HG02610 (cell line): ENCODE results near the gene SMARCC1.

ENCODE experiments used
- ATAC-seq: cut with Tn5 transposase; IDR thresholded peaks from one replicate; pipeline ENCODE4 v1.9.1; 2021; ENCODE audit warnings: mild to moderate bottlenecking, moderate library complexity; ENCODE audit not compliant: unreplicated experiment

The SMARCC1 gene

DNA sequence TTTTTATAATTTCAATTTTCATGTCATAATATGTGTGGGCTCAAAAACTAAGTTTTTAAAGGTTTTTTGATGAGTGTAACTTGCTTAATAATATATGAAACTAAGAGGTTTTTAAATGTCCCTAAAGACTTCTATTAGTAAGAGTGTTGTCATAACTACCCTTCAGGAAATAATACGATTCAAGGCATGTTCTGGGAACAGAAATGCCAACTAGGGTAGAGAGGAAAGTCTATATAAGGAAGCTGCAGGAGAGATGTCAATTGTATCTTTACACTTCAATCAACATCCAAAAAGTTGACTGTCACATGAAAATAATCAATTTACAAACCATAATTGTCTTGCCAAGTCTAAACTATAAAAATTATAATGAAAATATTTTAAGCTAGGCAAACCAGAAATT is 76.3 kb downstream of the SMARCC1 start:
- ATAC-seq: no peak

DNA sequence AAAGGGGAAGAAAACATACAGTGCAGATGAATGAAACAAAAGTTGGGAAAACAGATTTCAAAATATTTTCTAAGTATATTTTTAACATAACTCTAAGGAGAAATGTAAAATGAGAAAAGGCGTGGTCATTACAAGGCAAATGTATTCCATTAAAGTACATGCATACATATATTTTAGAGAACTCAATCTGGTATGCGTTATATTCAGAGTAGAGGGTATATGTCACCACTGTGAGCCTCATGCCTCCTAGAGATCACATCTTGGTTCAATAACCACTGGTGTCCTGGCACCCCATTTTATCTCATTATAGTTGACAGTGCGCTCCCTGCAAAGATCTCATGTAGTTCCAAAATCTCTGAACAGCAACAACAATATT is 77.5 kb downstream of the SMARCC1 start:
- ATAC-seq: no peak

- no peak for ATAC-seq
Observed at GRCh38 chr3:47701388-47701787, 80.3 kb downstream of the SMARCC1 start.

GRCh38 chr3:47692158-47692557 is 89.5 kb downstream of the SMARCC1 start:
- no peak for ATAC-seq

GRCh38 chr3:47688488-47688887 is 93.2 kb downstream of the SMARCC1 start:
- ATAC-seq: no peak

- ATAC-seq: no peak
Observed at GRCh38 chr3:47685037-47685436, 96.7 kb downstream of the SMARCC1 start.

GRCh38 chr3:47681016-47681415 is 100.7 kb downstream of the SMARCC1 start:
- ATAC-seq: no peak

- ATAC-seq: no peak
Observed at GRCh38 chr3:47678446-47679338, 103.0 kb downstream of the SMARCC1 start.

- ATAC-seq: no peak
Observed at GRCh38 chr3:47669026-47669749, 112.5 kb downstream of the SMARCC1 start.

DNA sequence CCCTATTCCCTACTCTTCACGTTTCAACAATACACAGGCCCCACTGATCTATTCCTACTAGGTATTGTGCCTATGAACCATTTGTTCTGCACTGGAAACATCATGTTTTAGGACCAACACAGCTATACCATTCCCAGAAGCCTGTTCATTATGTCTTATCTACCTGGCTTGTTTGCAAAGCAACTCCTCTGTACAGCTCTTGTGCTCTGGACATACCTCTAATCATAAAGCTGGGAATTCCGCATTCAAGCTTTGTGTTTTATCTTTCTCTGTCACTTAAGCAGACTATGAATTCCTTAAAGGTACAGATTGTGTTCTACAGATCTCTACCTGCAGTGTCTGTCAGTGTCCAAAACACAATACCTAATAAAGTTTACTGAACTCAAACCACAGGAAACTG is 115.6 kb downstream of the SMARCC1 start:
- no peak for ATAC-seq

- ATAC-seq: no peak
Observed at GRCh38 chr3:47664519-47664918, 117.2 kb downstream of the SMARCC1 start.

- ATAC-seq: no peak
Observed at GRCh38 chr3:47663630-47664240, 118.0 kb downstream of the SMARCC1 start.

DNA sequence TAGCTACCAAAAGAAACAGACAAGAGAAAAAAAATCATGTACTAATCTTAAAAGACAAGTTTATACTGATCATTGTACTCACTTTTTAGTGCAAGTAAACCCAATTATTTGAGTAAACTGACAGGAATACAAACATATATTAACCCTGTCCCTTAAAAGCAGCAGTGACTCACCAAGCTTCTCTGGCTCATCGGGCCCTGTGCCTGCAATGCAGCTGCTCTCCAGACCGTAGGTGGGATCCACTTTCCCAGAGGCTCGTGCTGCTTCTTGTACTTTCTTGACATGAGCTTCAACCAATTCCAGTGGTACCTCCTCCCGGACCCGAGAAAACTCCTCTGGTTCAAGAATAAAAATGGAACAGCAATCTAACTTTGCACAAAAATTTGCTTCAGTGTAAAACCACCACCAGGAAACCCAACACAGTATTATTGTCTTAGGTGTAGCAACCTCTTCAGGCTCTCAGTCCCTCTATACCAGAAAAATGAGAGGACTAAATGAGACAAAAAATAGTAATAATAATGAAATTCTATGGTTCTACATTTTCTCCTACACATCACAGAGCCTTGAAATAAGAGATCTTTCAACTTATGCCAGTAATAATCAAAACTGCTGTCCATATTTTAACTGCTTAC is 120.5 kb downstream of the SMARCC1 start:
- no peak for ATAC-seq

GRCh38 chr3:47658444-47658843 is 123.2 kb downstream of the SMARCC1 start:
- ATAC-seq: no peak

GRCh38 chr3:47652142-47652541 is 129.6 kb downstream of the SMARCC1 start:
- no peak for ATAC-seq

GRCh38 chr3:47650294-47650693 is 131.4 kb downstream of the SMARCC1 start:
- no peak for ATAC-seq

GRCh38 chr3:47647550-47647949 is 134.1 kb downstream of the SMARCC1 start:
- no peak for ATAC-seq

DNA sequence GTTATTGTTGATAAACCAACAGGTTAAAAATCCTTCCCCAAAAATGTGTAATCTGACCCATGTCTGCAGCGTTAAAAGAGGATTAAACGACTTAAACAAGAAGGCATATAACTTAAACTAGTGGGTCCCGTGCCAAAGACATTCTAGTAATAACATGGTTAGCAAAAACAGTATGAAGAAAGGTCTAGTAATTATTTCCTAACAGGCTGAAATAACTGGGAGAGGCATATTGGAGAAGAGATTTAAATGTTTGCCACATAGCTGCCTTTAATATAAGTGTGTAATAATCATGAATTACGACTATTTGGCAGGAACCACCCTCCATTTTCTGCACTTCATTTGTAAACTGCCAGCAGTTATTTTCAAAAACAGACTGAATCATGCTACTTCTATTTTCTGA is 135.3 kb downstream of the SMARCC1 start:
- no peak for ATAC-seq

DNA sequence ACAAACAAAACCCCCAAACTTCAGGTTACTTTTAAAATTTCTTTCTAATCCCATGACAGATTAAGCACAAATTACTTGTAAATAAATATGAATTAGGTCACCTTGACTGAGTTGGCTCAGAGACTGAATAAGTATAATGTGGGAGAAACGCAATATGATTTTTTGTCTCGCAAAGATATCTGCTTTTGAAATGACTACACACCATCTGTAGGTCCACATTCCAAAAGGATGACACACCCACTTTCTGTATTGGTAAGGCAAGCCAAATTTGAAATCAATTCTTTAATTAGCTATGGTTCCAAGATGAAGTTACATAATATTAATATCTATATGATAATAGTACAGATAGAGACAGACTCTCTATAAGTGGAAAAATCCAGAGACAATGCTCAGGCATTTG is 136.1 kb downstream of the SMARCC1 start:
- no peak for ATAC-seq

GRCh38 chr3:47643092-47643491 is 138.6 kb downstream of the SMARCC1 start:
- ATAC-seq: no peak

DNA sequence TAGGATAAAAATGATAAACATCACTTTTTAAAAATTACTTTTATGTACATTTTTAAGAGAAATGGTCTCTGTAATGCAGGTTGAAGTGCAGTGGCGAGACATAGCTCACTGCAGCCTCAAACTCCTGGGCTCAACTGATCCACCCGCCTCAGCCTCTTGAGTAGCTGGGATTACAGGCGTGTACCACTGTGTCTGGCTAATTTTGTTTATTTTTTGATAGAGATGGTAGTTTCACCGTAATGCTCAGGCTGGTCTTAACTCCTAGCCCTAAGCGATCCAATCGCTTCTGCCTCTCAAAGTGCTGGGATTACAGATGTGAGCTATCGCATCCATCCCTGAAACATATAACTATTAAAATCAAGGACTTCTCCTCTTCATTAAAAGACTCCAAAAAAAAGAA is 140.0 kb downstream of the SMARCC1 start:
- ATAC-seq: no peak
